ENCODE results near the gene TTC6. TPM values are rescaled to one million over a fixed set of nuclear protein-coding genes. Genes with fewer than 3 reads are reported as not detected.

Gene TTC6
- total and polyA plus RNA-seq, 2 donors (not counting 3 experiments of a cell fraction or from before 2014, with no cell fraction given): 0.75 TPM; not detected in 1

- no peaks in the 10 kb centered on the region for H4K20me1 ChIP-seq (replicated peaks; ENCODE audit: control insufficient read depth, extremely low read depth, insufficient read depth, low read length)
- H3K27me3 ChIP-seq (ENCODE audit: control insufficient read depth in 2 of 2, insufficient read depth in 2 of 2, low read length in 2 of 2): peaks cover 76 to 88% of the 10 kb centered on the region in 2 experiments
- dilution Hi-C loops (cut with MboI; ENCODE audit: extremely low pct_ligation_motif_present, low sequenced_read_pairs) (no loop called here), intact Hi-C loops (cut with micrococcal nuclease) (loop anchor here (2.0 to 5.0 kb wide), 2 partner anchors 279 to 934 kb away; partner anchors contain the start of gene PAX9)
- TF ChIP-seq EZH2 (IDR thresholded peaks at IDR 0.05; ENCODE audit: borderline replicate concordance, low read depth, low read length, severe bottlenecking) (peak; percentile 94), MAX (IDR thresholded peaks at IDR 0.05; ENCODE audit: insufficient read depth, insufficient read length) (no peak)
- H3K4me2 ChIP-seq (ENCODE audit: insufficient read depth, low read length): peak overlapping the region; percentile 24
- peak overlapping the region in 1 of 3 experiments; percentile 41 for H3K4me3 ChIP-seq (replicated peaks in 1 of 3; ENCODE audit: insufficient read depth in 1 of 3, low read depth in 1 of 3, low read length in 3 of 3)
- H3K9ac ChIP-seq (replicated peaks; ENCODE audit: extremely low read depth, insufficient read depth, low read length): no peak overlapping the region
- no peaks in the 10 kb centered on the region for H3K36me3 ChIP-seq (ENCODE audit: control insufficient read depth in 2 of 2, extremely low read depth in 1 of 2, insufficient read depth in 2 of 2, low read length in 2 of 2)
- no TSS peak for BruUV-seq (replicated peaks)
- DNase-seq (ENCODE audit: low read depth, low spot score): no peak
- peaks cover 9% of the 10 kb centered on the region for H3K4me1 ChIP-seq (ENCODE audit: control insufficient read depth, extremely low read depth, insufficient read depth, low read length)
- no peak for FAIRE-seq
- H3K27ac ChIP-seq (ENCODE audit: insufficient read depth, low read depth, low read length): no peak overlapping the region
- no peaks in the 10 kb centered on the region for H3K9me3 ChIP-seq (replicated peaks; ENCODE audit: control insufficient read depth, insufficient read depth, low read length)
- H3K79me2 ChIP-seq (ENCODE audit: control insufficient read depth, insufficient read depth, low read length): no peaks in the 10 kb centered on the region
- H3K9me1 ChIP-seq (replicated peaks; ENCODE audit: control insufficient read depth, extremely low read depth, insufficient read depth, low read length): no peaks in the 10 kb centered on the region
- CTCF ChIA-PET: interaction anchor here (1.8 kb wide), 1 partner anchor 26 kb away, joined by 12 read pairs; no protein-coding TSS in a partner anchor
- POLR2A ChIA-PET: no interaction called here
- H2AFZ ChIP-seq (ENCODE audit: low read depth, low read length): no peak overlapping the region
These were observed 586 bp downstream of the TTC6 start for GRCh38 chr14:37595809-37596621.

GRCh38 chr14:37596790-37597472 is 1.5 kb downstream of the TTC6 start:
- Histone ChIP-seq H3K4me3 (replicated peaks in 1 of 3; ENCODE audit: insufficient read depth in 1 of 3, low read depth in 1 of 3, low read length in 3 of 3) (no peak overlapping the region), H4K20me1 (replicated peaks; ENCODE audit: control insufficient read depth, extremely low read depth, insufficient read depth, low read length) (no peaks in the 10 kb centered on the region), H3K9ac (replicated peaks; ENCODE audit: extremely low read depth, insufficient read depth, low read length) (no peak overlapping the region), H3K4me2 (ENCODE audit: insufficient read depth, low read length) (no peak overlapping the region), H3K27me3 (ENCODE audit: control insufficient read depth in 2 of 2, insufficient read depth in 2 of 2, low read length in 2 of 2) (peaks cover 76 to 88% of the 10 kb centered on the region in 2 experiments), H3K9me3 (replicated peaks; ENCODE audit: control insufficient read depth, insufficient read depth, low read length) (no peaks in the 10 kb centered on the region), H3K79me2 (ENCODE audit: control insufficient read depth, insufficient read depth, low read length) (no peaks in the 10 kb centered on the region), H2AFZ (ENCODE audit: low read depth, low read length) (no peak overlapping the region), H3K27ac (ENCODE audit: insufficient read depth, low read depth, low read length) (no peak overlapping the region), H3K4me1 (ENCODE audit: control insufficient read depth, extremely low read depth, insufficient read depth, low read length) (peaks cover 9% of the 10 kb centered on the region), H3K9me1 (replicated peaks; ENCODE audit: control insufficient read depth, extremely low read depth, insufficient read depth, low read length) (no peaks in the 10 kb centered on the region), H3K36me3 (ENCODE audit: control insufficient read depth in 2 of 2, extremely low read depth in 1 of 2, insufficient read depth in 2 of 2, low read length in 2 of 2) (no peaks in the 10 kb centered on the region)
- ChIA-PET POLR2A (no interaction called here), CTCF (interaction anchor here (0.9 to 1.7 kb wide), 14 partner anchors 9 to 367 kb away, joined by 3 to 11 read pairs (median 4); no protein-coding TSS in a partner anchor)
- intact Hi-C loops (cut with micrococcal nuclease): loop anchor here (5.0 kb wide), 1 partner anchor 935 kb away; the partner anchor contains the start of gene PAX9
- no TSS peak for BruUV-seq (replicated peaks)
- FAIRE-seq (peak; percentile 59), DNase-seq (ENCODE audit: low read depth, low spot score) (no peak)
- TF ChIP-seq FOS (IDR thresholded peaks at IDR 0.05; ENCODE audit: borderline replicate concordance, insufficient read depth, low read length) (no peak), JUN (IDR thresholded peaks at IDR 0.05; ENCODE audit: borderline replicate concordance, insufficient read depth, insufficient read length, low read depth) (no peak)
- dilution Hi-C loops (cut with MboI; ENCODE audit: extremely low pct_ligation_motif_present, low sequenced_read_pairs): no loop called here
